DMS 273 treated with DMSO at 0.1 percent for 48 hours (cell line): ENCODE results near the gene FCHSD1.
"Not testable (repeated sequence)": the region's sequence is repeated elsewhere in the genome, so short reads cannot be mapped to it uniquely, and the experiment has no call there.

ENCODE experiments used
- DNase-seq: peaks from one replicate; lab custom pipeline; 2025; lab: John Stamatoyannopoulos, UW

FCHSD1 gene

DNA sequence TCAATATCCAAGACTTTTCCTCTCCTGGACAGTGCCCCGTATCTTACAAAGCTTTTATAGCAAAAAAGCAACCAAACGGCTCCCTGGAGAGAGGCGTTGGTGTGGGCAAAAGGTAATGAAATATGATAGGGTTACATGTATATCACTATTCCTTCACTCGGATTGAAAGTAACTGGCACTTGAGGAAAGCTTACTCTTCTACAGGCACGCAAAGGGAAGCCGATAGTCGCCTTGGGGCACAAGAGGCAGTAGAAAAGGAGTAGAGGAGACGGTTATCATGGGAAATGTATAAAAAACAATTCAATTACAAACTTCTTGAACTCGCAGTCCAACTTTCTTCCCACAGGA lies 33.6 kb downstream of the FCHSD1 start:
- no peak for DNase-seq

DNA sequence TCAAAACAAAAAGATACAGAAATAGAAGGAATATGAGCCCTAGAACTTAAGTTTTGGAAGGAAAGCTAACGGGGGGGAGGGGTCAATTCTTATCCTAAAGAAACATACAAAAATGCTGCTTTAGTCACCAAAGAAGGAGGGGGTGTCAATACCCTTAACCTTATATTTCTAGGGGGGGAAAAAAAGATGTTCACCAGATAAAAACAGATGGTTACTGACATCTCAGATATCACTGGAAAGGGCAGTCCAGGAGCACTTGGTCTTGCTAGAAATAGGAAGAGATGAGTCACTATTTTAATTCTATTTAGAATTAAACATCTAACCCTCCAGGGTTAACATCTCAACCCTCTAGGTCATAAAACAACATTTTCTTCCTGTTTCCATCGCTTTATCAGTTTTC lies 34.1 kb downstream of the FCHSD1 start:
- no peak for DNase-seq

DNA sequence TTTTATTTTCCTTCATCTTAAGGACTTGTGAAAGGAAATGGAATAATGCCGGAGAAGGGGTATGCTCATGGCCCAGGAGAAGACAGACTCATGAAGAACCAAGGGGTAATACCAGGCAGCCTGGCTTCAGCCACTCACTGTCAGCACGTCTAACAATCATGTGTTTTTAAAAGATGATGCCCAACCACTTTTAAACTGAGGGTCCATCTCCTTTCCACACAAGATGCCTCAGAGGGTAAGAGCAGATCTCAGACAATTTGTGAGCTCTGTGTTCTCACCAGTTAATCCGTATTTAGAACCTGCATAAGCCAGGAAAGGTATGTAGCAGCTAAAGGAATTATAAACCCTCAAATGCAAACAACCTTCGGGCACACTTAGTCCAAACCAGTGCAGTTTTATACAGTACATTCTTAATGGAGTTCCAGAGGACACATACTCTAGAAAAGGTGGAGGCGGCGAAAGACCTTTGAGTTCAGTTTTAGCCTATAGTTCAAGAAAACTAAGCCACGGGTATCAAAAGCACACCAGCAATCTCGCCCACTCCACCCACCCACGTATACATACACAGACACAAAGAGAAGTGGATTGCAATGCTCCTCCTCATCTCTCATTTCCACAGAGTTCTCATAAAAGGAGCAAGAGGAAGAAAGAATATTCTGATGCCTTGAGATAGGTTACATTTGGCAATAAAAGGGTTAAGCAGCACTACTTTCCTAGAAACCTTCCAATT lies 35.1 kb downstream of the FCHSD1 start:
- DNase-seq = no peak

DNA sequence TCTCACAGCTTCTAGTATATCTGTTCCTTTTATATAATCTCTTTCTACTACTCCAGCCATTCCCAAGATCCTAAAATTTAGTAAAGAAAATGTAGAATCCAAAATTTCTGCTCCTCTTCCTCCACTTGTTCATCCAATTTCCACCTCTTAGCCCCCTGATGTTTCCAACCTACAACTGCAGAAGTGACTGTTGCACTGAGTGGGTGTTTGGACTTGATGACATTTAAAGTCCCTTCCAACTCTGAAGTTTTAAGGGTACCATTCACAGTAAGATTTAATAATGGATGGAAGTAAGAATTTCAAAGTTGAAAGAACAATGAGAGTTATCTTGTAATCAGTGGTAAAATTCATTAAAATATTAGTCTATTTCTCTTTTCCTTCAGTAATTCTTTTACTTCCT lies 37.9 kb downstream of the FCHSD1 start:
- DNase-seq = no peak

DNA sequence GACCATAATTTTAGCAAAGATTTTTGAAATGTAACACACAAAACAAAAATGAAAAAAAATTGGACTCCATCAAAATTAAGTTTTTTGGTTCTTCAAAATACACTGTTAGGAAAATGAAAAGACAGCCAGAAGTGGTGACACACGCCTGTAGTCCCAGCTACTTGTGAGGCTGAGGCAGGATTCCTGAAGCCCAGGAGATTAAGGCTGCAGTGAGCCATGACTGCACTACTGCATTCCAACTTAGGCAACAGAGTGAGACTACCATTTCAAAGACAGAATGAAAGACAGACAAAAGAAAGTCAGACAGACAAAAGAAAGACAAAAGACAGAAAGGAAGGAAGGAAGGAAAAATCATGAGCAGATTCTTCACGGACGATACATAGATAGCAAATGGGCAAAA lies 39.9 kb downstream of the FCHSD1 start:
- no peak for DNase-seq

DNA sequence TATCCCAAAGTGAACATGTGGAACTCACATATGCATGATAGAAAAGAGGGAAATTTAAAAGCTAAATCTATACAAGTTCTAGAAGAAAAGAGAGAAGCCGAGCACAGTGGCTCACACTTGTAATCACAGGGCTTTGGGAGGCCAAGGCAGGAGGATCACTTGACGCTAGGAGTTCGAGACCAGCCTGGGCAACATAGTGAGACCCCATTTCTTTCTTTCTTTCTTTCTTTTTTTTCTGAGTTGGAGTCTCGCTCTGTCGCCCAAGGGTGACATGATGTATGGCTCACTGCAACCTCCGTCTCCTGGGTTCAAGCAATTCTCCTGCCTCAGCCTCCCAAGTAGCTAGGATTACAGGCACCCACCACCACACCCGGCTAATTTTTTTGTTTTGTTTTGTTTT lies 41.3 kb downstream of the FCHSD1 start:
- not testable (repeated sequence) for DNase-seq

DNA sequence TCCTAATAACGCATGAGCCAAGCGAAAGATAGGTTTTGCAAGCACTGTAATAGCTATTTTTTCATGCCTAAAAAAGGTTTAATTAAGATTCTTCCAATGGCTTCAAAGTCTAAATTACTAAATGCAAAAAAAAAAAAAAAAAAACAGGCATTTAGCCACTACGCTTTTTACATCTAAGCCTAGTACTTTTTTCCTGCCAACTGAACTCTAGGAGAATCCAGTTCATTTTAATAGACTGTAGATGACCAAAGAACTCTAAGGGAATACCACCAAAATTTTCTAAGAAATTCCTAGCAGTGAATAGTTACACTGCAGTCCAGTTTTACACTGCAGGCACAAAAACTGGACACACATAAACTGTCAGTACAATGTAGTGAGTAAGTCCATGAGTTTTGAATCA lies 42.2 kb downstream of the FCHSD1 start:
- no peak for DNase-seq

DNA sequence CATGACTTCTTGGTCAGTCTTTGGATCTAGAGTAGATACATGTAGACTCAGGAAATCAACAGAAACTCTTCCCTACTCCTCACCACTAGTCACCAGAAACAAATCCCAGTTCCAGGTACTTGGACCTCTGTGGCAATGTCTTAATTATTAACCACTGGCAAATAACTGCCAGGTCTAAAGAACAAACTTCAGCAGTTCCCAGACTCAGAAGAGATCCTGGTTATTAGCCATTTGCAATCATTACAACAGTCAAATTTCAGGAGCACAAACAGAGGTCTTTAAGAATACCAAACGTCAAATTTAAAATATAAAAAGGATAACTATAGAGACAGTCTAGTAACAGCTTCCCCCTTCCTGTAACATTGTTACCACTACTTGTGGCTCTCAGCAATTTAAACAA lies 42.7 kb downstream of the FCHSD1 start:
- DNase-seq = no peak

DNA sequence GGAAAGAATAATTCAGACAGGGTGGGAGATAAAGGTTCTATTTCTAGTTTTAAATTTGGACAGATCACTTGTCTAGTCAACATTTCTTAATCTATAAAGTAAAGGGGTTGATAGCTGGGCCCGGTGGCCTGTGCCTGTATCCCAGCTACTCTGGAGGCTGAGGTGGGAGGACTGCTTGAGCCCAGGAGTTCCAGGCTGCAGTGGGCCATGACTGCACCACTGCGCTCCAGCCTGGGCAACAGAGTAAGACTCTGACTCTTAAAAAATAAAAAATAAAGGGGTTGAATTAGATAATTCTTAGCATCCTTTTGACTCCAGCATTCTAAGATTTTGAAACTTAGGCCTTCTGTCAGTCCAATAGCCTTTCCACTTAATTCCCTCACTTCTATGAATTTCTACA lies 43.2 kb downstream of the FCHSD1 start:
- DNase-seq = no peak

DNA sequence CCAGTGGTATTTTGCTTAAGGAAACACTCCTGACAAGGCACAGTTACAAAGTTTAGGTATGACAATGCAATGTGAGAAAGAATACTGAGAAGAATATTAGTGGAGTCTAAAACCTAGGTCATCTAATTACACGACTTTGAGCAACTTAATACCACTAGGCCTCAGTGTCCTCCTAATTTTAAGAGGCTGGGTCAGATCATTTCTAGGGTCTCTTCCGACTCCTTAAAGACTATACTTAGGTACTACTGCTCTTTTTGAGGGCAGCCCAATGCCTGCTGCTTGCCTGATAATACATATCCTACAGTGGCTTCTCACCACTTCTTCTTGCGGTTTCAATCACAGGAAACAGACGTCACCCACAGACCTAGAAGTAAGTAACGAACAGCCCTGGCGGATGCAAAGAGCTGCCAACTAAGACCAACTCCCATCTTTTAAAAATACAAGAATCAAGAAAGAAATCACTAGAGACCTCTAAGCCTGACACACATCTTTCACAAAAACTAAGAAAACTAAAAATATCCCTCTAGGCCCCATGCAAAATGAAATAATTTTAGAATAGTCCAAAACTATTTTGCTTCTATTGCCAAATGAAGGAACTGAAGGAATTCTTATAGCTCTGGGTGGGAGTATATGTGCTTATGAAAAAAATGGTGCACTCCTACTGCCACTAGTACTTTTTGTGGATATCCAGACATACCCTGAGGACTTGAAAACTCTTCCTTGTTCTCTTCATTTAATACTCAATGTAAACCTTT lies 45.5 kb downstream of the FCHSD1 start:
- no peak for DNase-seq

DNA sequence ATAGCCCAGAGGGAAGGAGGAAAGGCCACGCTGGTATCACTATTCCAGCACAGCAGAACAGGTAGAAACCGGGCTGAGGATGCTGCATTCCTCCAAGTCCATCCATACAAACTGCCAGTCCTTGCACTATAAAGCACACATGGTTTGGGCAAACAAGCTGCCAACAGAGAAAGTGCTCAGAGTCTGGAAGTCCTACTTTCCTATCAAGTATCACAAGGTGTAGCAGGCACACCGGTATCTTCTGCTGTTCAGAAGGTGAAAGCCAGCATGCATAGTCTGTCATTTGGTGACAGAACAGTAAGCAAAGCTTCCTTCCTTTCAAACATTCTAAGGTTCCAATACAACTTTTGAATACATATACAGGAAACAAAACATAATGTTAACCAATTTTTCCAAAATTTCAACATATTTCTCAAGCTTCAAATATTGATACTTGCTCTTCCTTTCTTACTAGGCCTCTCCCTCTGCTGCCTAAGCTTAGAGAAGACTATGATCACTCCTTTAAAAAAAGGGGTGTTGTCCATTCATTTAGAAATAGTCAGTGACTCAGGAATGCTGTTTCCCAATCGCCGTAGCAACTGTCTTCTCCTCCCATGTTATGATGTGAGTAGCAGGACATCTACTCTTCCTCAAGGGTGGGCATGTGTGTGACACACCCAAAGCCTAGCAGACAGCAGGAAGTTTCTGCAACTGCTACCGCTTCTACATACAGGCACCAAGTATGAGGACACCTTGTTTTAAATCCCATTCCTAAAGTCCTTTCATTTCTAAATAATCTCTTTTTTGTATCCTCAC lies 47.1 kb downstream of the FCHSD1 start:
- no peak for DNase-seq

DNA sequence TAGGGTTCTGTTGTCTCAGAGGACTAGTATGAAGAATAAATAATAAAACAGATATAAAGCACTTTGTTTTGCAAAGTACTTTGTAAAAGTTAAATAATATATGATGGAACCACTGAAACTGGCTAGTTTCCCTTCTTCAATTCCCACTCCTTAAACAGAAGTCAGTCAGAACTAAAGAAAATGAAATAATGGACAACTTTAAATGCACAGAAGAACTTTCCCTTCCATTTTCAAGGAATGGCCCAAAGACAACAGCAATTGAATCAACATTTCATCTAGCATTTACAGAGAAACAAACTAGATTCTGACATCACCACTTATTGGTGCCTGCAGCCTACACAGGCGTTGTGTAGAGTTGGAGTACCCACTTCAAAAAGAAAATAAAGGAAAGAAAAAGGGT lies 48.6 kb downstream of the FCHSD1 start:
- DNase-seq = no peak

DNA sequence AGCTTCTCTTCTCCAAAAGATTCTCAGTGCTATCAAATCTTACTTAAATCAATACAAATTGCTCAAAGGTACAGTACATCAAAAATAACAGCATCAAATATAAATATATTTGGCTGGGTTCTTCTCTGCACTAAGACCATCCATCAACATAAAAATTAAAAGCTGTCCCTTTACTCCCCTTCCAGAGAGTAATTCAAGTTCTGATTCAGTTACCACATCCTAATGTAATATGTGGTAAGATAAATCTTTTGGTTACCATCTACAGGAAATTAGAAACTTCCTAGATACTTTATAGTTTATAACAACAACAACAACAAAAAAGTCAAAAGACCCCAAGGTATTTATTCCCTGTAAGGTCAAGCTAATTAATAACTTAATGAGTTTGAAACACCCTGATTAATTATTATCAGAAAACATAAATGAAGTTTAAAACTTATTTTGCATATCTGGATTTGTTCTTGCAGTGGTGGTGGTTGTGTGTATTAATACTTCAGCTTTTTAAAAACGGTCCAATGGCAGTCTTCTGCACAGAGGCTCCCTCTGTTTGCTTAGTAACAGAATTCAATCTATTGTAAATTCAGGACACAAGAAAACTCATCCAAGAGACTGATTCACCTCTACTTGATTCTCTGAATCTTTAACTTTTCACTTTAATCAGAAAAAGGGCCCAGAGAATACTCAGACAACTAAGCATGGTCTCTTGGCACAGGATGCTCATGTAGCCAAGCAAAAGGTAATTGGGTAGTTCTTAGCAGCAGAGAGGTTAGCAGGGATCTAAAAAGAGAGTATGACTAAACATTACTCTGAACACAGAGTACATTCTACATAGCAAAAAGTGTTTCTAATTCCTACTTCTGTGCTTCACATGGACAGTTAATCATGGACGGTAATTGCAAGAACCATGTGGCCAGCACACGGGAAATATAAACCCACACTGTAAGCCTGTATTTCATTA lies 52.5 kb downstream of the FCHSD1 start:
- DNase-seq = no peak

DNA sequence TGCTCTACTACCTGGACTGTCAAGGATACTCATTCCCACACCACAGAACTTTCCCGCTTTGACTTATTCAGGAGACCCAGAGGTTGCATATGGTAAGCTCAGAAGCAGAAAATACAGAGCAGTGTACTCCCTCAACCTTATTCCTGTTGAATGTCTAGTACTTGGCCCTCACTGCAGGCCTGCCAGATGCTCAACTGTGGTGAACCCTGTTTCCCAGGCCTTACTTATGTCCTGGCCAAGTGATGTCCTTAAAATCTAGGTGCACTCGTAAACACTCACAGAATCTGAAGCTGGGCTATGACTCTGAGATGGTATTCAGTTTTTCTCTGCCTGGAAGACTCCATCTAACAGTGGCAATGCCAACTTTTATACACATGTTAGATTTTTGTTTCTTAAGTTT lies 53.4 kb downstream of the FCHSD1 start:
- DNase-seq = peak; percentile 66

DNA sequence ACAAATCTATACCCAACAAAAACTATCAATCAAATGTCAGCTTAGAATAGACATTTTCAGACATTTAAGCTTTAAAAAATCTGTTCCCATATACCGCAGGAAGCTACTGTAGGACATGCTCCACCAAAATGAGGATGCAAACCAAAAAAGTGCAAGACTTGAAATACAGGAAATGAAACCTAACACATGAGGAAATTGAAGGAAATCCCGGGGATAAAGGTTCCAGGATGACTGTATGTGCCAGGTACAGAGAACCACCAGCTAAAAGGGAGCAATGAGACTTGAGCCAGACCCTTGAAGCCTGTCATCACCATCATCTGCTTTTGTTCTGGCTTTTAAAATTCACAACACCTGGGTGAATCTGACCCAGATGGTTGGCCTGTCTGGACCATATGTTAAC lies 53.8 kb downstream of the FCHSD1 start:
- no peak for DNase-seq

DNA sequence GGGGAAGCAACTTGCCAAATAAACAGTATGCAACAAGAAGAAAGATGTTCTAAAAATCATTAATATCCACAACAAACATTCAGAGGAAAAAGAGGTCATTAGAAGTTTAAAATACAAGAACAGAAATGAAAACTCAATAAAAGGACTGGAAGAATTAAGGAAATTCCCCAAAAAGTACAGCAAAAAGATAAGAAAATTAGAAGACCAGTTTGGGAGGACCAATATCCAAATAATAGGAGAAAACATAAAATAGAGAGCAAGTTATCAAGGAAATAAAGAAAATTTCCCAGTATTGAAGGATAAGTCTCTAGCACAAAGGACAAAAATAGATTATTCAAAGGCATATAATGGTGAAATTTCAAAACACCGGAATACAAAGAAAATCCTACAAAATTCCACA lies 54.4 kb downstream of the FCHSD1 start:
- DNase-seq = no peak

DNA sequence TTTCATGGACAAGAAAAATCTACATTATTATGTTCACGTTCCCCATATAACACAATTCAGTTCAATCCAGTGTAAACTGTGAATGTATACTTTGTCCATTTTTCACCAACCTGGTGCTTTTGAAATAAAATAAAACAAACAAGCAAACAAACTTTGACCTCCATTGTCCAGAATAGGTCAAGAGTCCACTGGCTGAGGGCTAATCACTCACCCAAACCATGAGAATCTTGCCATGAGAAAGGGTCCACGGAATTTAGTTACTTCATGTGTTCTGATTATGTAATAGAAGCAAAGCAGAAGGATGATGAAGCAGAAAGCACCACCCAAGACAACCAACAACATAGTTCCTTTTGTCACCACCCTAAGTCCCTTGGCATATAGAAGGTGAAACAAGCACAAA lies 61.1 kb downstream of the FCHSD1 start:
- no peak for DNase-seq
